ENCODE results near the gene C16orf82. TPM values are rescaled to one million over a fixed set of nuclear protein-coding genes. Genes with fewer than 3 reads are reported as not detected.
"Not testable (repeated sequence)": the region's sequence is repeated elsewhere in the genome, so short reads cannot be mapped to it uniquely, and the experiment has no call there.

C16orf82 gene
- total RNA-seq, 2 experiments from 2014 or later = not detected

DNA sequence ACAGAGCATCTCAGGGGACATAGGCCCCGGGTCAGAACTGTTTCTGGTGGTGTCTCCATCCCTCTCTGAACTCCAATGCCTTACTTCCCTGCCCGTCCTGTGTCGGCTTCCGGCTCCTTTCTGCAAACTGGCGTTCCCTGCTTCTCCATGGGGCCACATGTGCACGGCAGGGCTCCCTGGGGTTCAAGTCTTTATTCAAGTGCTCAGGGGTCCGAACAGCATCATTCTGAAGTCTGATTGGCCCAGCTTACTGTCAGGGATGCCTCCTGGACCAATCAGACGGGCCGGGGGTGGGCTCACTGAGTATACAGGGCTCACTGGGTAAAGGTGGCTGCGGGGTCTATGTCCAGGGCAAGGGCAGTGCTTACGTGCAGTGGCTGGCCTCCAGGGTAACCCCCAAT, 17.1 kb downstream of the C16orf82 start:
- H3K4me3 Mint-ChIP-seq = no peak overlapping the region
- ChIA-PET CTCF (no interaction called here), POLR2A (no interaction called here)
- H3K36me3 Mint-ChIP-seq (ENCODE audit: low read depth) = no peaks in the 10 kb centered on the region
- TF ChIP-seq, protein P1, sequence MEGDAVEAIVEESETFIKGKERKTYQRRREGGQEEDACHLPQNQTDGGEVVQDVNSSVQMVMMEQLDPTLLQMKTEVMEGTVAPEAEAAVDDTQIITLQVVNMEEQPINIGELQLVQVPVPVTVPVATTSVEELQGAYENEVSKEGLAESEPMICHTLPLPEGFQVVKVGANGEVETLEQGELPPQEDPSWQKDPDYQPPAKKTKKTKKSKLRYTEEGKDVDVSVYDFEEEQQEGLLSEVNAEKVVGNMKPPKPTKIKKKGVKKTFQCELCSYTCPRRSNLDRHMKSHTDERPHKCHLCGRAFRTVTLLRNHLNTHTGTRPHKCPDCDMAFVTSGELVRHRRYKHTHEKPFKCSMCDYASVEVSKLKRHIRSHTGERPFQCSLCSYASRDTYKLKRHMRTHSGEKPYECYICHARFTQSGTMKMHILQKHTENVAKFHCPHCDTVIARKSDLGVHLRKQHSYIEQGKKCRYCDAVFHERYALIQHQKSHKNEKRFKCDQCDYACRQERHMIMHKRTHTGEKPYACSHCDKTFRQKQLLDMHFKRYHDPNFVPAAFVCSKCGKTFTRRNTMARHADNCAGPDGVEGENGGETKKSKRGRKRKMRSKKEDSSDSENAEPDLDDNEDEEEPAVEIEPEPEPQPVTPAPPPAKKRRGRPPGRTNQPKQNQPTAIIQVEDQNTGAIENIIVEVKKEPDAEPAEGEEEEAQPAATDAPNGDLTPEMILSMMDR (IDR thresholded peaks at IDR 0.05) = no peak
- DNase-seq (no peak), ATAC-seq (ENCODE audit: poor library complexity) (no peak)
- Histone ChIP-seq H3K4me1 (ENCODE audit: insufficient read depth, low read length) (no peaks in the 10 kb centered on the region), H3K27me3 (ENCODE audit: control insufficient read depth in 1 of 2, insufficient read depth in 2 of 2, low read length in 2 of 2) (peaks cover 7 to 17% of the 10 kb centered on the region in 2 experiments), H3K4me3 (ENCODE audit: low read length) (no peak overlapping the region), H3K27ac (ENCODE audit: low read depth in 1 of 2, low read length in 2 of 2) (no peak overlapping the region), H3K9me3 (ENCODE audit: control insufficient read depth in 1 of 2, insufficient read depth in 1 of 2, low read length in 2 of 2) (no peaks in the 10 kb centered on the region), H3K36me3 (ENCODE audit: insufficient read depth, low read length) (no peaks in the 10 kb centered on the region)
- H3K27ac Mint-ChIP-seq = no peak overlapping the region
- intact Hi-C loops (cut with DNase I, micrococcal nuclease) = loop anchor here in 1 of 2 experiments (5.0 kb wide), 1 partner anchor 373 kb away; no protein-coding TSS in a partner anchor
- H3K27me3 Mint-ChIP-seq = peaks cover 47% of the 10 kb centered on the region
- no peaks in the 10 kb centered on the region for H3K9me3 Mint-ChIP-seq
- no peaks in the 10 kb centered on the region for H3K4me1 Mint-ChIP-seq (ENCODE audit: low read depth)

DNA sequence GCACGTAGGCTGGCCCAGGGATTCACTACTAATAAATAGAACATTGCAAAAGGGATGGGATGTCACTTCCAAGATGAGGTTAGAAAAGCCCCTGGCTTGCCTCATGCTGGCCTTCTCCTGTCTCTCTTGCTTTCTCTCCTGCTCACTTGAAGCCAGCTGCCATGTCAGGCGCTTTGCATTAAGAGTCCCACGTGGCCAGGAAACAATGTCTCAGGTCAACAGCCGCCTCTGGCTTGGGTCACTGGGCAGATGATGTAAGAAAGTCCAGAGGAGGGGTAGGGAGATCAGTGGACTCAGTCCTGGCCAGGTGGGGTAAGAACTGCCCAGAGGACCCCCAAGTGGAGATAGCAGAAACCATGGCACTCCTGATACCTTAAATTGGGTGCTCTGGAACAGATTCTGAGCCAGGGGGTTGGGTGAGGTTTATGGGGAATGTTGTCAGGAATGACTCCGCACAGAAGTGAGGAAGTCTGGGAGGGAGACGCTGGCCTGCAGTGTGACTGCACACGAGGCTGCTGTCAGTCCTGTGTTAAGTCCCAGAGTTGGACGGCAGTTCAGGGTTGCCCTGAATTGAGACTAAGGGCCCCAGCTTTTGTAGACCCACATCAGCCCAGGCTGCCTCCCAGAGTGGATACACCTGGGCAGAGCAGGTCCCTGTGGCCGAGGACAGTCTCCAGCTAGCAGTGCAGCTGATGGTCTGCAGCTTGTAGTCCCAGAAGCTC, 17.7 kb downstream of the C16orf82 start:
- intact Hi-C loops (cut with DNase I, micrococcal nuclease) = loop anchor here in 1 of 2 experiments (5.0 kb wide), 1 partner anchor 373 kb away; no protein-coding TSS in a partner anchor
- ATAC-seq (ENCODE audit: poor library complexity) = no peak
- no peaks in the 10 kb centered on the region for H3K36me3 Mint-ChIP-seq (ENCODE audit: low read depth)
- H3K4me1 Mint-ChIP-seq (ENCODE audit: low read depth) = no peaks in the 10 kb centered on the region
- DNase-seq = no peak
- no peak overlapping the region for H3K27ac Mint-ChIP-seq
- ChIA-PET POLR2A (no interaction called here), CTCF (no interaction called here)
- Histone ChIP-seq H3K4me3 (ENCODE audit: low read length) (no peak overlapping the region), H3K9me3 (ENCODE audit: control insufficient read depth in 1 of 2, insufficient read depth in 1 of 2, low read length in 2 of 2) (no peaks in the 10 kb centered on the region), H3K4me1 (ENCODE audit: insufficient read depth, low read length) (no peaks in the 10 kb centered on the region), H3K27me3 (ENCODE audit: control insufficient read depth in 1 of 2, insufficient read depth in 2 of 2, low read length in 2 of 2) (peaks cover 11 to 17% of the 10 kb centered on the region in 2 experiments), H3K36me3 (ENCODE audit: insufficient read depth, low read length) (no peaks in the 10 kb centered on the region), H3K27ac (ENCODE audit: low read depth in 1 of 2, low read length in 2 of 2) (no peak overlapping the region)
- TF ChIP-seq, protein P1 (IDR thresholded peaks at IDR 0.05) = no peak
- H3K4me3 Mint-ChIP-seq = no peak overlapping the region
- no peaks in the 10 kb centered on the region for H3K9me3 Mint-ChIP-seq
- H3K27me3 Mint-ChIP-seq = peaks cover 50% of the 10 kb centered on the region

DNA sequence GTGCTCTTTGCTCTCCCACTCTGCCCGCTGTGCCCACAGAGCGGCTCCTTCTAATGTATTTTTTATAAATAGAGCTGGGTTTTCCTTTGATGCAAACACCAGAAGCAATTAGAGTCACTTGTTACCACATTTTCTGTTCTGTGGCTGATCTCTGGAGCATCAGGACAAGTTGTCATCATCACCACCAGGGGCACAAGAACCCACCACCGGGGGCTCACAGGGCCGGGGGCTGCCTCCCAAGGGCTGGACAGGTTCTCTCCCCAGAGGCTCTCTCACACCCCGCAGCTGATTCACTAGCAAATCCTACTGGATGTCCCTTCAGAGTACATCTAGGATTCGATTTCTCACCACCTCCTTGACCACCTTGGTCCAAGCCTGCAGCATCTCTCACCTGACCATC, 18.5 kb downstream of the C16orf82 start:
- H3K27me3 ChIP-seq (ENCODE audit: control insufficient read depth in 1 of 2, insufficient read depth in 2 of 2, low read length in 2 of 2) = peaks cover 16 to 17% of the 10 kb centered on the region in 2 experiments
- Mint-ChIP-seq H3K4me3 (no peak overlapping the region), H3K27me3 (peaks cover 50% of the 10 kb centered on the region), H3K36me3 (ENCODE audit: low read depth) (no peaks in the 10 kb centered on the region), H3K9me3 (no peaks in the 10 kb centered on the region), H3K27ac (no peak overlapping the region), H3K4me1 (ENCODE audit: low read depth) (no peaks in the 10 kb centered on the region)
- intact Hi-C loops (cut with DNase I, micrococcal nuclease) = no loop called here
- no peaks in the 10 kb centered on the region for H3K9me3 ChIP-seq (ENCODE audit: control insufficient read depth in 1 of 2, insufficient read depth in 1 of 2, low read length in 2 of 2)
- TF ChIP-seq, protein P1 (IDR thresholded peaks at IDR 0.05) = no peak
- ATAC-seq (ENCODE audit: poor library complexity) (no peak), DNase-seq (no peak)
- no peaks in the 10 kb centered on the region for H3K36me3 ChIP-seq (ENCODE audit: insufficient read depth, low read length)
- H3K4me3 ChIP-seq (ENCODE audit: low read length) = no peak overlapping the region
- H3K4me1 ChIP-seq (ENCODE audit: insufficient read depth, low read length) = no peaks in the 10 kb centered on the region
- ChIA-PET POLR2A (no interaction called here), CTCF (interaction anchor here (0.9 kb wide), 1 partner anchor 24 kb away, joined by 3 read pairs; no protein-coding TSS in a partner anchor)
- H3K27ac ChIP-seq (ENCODE audit: low read depth in 1 of 2, low read length in 2 of 2) = no peak overlapping the region

DNA sequence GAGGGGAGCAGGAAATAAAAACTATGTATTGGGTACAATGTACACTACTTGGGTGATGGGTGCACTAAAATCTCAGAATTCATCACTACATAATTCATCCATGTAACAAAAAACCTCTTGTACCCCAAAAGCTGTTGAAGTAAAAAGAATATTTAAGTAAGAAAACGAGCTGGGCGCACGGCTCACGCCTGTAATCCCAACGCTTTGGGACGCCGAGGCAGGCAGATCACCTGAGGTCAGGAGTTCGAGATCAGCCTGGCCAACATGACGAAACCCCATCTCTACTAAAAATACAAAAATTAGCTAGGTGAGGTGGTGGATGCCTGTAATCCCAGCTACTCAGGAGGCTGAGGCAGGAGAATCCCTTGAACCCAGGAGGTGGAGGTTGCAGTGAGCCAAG, 19.3 kb downstream of the C16orf82 start:
- intact Hi-C loops (cut with DNase I, micrococcal nuclease); H3K27ac ChIP-seq (ENCODE audit: low read depth in 1 of 2, low read length in 2 of 2); H3K4me1 Mint-ChIP-seq (ENCODE audit: low read depth); H3K27ac Mint-ChIP-seq; ATAC-seq (ENCODE audit: poor library complexity); H3K4me1 ChIP-seq (ENCODE audit: insufficient read depth, low read length); H3K36me3 Mint-ChIP-seq (ENCODE audit: low read depth); H3K36me3 ChIP-seq (ENCODE audit: insufficient read depth, low read length); DNase-seq; H3K4me3 ChIP-seq (ENCODE audit: low read length); H3K4me3 Mint-ChIP-seq; POLR2A ChIA-PET; H3K9me3 ChIP-seq (ENCODE audit: control insufficient read depth in 1 of 2, insufficient read depth in 1 of 2, low read length in 2 of 2); H3K9me3 Mint-ChIP-seq: not testable (repeated sequence)
- CTCF ChIA-PET = interaction anchor here (0.9 kb wide), 1 partner anchor 23 kb away, joined by 3 read pairs; no protein-coding TSS in a partner anchor
- H3K27me3 ChIP-seq (ENCODE audit: control insufficient read depth in 1 of 2, insufficient read depth in 2 of 2, low read length in 2 of 2) = peaks cover 17 to 21% of the 10 kb centered on the region in 2 experiments
- H3K27me3 Mint-ChIP-seq = peaks cover 53% of the 10 kb centered on the region

All from CD4-positive, alpha-beta T cell (primary cell).